Effector memory CD4-positive, alpha-beta T cell (primary cell): ENCODE measurements around the gene STX1A.

Experiments
- DNase-seq, 3 donors: peaks; one replicate each; pipeline ENCODE4 v3.0.0-alpha.2; 2020
- H3K27ac ChIP-seq: 2 replicates; pipeline ENCODE4 v1.7.0; 2013; ENCODE audit warnings: mild to moderate bottlenecking, low read length, moderate library complexity; ENCODE audit not compliant: insufficient read depth, poor library complexity, severe bottlenecking
- H3K27me3 ChIP-seq: replicated peaks from 2 replicates; pipeline ENCODE4 v1.7.0; 2013; ENCODE audit warnings: mild to moderate bottlenecking, low read length; ENCODE audit not compliant: insufficient read depth, control insufficient read depth, poor library complexity, severe bottlenecking
- H3K36me3 ChIP-seq: 2 replicates; pipeline ENCODE4 v1.7.0; 2013; ENCODE audit warnings: mild to moderate bottlenecking, low read length, moderate library complexity; ENCODE audit not compliant: control insufficient read depth, insufficient read depth
- H3K4me1 ChIP-seq: 2 replicates; pipeline ENCODE4 v1.7.0; 2013; ENCODE audit warnings: low read length, mild to moderate bottlenecking; ENCODE audit not compliant: control insufficient read depth, insufficient read depth, poor library complexity, severe bottlenecking
- H3K4me3 ChIP-seq: 2 replicates; pipeline ENCODE4 v1.7.0; 2013; ENCODE audit warnings: low read length, low read depth, mild to moderate bottlenecking; ENCODE audit not compliant: insufficient read depth, poor library complexity, severe bottlenecking
- H3K9me3 ChIP-seq: 2 replicates; pipeline ENCODE4 v1.7.0; 2013; ENCODE audit warnings: mild to moderate bottlenecking, low read length, moderate library complexity; ENCODE audit not compliant: control insufficient read depth

STX1A gene

DNA sequence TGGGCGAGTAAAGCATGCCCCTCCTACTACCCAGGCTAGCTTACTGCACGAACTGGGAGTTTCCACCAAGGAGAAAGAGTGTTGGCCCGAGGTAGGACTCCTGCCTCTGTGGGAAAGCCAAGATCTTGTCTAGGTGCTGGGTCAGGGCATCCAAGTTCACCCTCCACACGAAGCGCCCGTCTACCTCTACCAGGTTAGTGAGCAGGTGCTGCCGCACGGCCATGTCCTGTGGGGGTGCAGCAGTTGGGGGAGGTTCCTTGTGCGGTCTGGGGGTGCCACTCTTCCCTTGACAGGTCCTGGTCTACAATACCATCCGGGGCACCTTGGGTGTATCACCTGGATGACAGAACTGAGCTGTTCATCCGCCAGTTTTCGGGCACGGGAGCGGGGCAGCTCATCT lies 17.4 kb upstream of the STX1A start:
- no peak for DNase-seq
- Histone ChIP-seq H3K9me3 (no peaks in the 10 kb centered on the region), H3K36me3 (no peaks in the 10 kb centered on the region), H3K27ac (no peak overlapping the region), H3K27me3 (no peaks in the 10 kb centered on the region), H3K4me1 (peaks cover 21% of the 10 kb centered on the region), H3K4me3 (no peak overlapping the region)

DNA sequence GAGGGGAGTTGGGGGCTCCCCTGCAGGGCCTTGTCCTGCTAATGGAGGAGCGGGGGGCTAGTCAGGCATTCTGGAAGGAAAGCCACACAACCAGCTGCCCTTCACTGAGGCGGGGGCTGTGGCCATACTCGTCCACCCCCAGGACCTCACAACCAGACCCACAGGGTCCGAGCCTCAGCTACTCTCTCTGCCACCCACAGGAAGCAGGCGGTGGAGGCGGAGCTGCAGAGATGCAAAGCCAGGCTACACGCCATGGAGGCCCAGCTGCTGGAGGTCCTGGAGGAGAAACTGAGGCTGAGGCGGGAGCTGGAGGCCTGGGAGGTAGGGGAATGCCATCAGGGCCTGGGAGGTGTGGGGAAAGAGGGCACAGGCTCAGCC lies 16.0 kb upstream of the STX1A start:
- H3K4me1 ChIP-seq: peaks cover 21% of the 10 kb centered on the region
- no peaks in the 10 kb centered on the region for H3K9me3 ChIP-seq
- no peak overlapping the region for H3K27ac ChIP-seq
- no peaks in the 10 kb centered on the region for H3K36me3 ChIP-seq
- no peaks in the 10 kb centered on the region for H3K27me3 ChIP-seq
- no peak for DNase-seq
- H3K4me3 ChIP-seq: no peak overlapping the region

- no peaks in the 10 kb centered on the region for H3K9me3 ChIP-seq
- peak; percentile 69 to 73 (median 70) for DNase-seq
- H3K27ac ChIP-seq: peak overlapping the region; percentile 29
- H3K4me3 ChIP-seq: no peak overlapping the region
- no peaks in the 10 kb centered on the region for H3K36me3 ChIP-seq
- H3K27me3 ChIP-seq: no peaks in the 10 kb centered on the region
- H3K4me1 ChIP-seq: peaks cover 21% of the 10 kb centered on the region
Measured at GRCh38 chr7:73734619-73735527, 15.4 kb upstream of the STX1A start.

DNA sequence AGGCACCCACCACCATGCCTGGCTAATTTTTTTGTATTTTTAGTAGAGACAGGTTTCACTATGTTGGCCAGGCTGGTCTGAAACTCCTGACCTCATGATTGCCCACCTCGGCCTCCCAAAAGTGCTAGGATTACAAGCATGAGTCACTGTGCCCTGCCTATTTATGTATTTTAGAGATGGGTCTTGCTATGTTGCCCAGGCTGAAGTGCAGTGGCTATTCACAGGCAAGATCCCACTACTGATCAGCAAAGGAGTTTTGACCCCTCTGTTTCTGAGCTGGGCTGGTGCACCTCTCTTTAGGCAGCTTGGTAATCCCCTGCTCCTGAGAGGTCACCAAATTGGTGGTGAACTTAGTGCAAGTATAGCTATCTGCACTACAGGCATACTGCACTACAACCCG lies 12.9 kb upstream of the STX1A start:
- no peak overlapping the region for H3K27ac ChIP-seq
- DNase-seq: no peak
- no peaks in the 10 kb centered on the region for H3K36me3 ChIP-seq
- peaks cover 9% of the 10 kb centered on the region for H3K4me1 ChIP-seq
- H3K4me3 ChIP-seq: no peak overlapping the region
- H3K9me3 ChIP-seq: no peaks in the 10 kb centered on the region
- H3K27me3 ChIP-seq: no peaks in the 10 kb centered on the region

GRCh38 chr7:73730485-73730884 lies 11.0 kb upstream of the STX1A start:
- DNase-seq: no peak
- Histone ChIP-seq H3K4me1 (peaks cover 7% of the 10 kb centered on the region), H3K27ac (no peak overlapping the region), H3K9me3 (no peaks in the 10 kb centered on the region), H3K36me3 (no peaks in the 10 kb centered on the region), H3K4me3 (no peak overlapping the region), H3K27me3 (no peaks in the 10 kb centered on the region)

DNA sequence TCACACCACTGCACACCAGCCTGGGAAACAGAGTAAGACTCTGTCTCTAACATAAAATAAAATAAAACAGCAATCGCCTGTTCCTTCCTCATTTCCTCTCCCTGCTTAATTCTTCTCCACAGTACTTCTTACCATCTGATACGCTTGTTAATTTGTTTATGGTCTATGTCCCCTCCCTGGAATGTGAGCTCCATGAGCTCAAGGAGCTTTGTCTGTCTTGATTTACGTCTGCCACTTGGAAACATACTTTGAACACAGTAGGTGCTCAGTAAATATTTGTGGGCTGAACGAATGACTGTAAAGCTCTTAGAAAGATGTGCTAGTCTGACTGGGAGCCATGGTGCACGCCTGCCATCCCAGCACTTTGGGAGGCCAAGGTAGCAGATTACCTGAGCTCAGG lies 9.1 kb upstream of the STX1A start:
- H3K4me3 ChIP-seq: no peak overlapping the region
- DNase-seq: no peak

GRCh38 chr7:73727952-73728351 lies 8.5 kb upstream of the STX1A start:
- no peaks in the 10 kb centered on the region for H3K9me3 ChIP-seq
- no peaks in the 10 kb centered on the region for H3K27me3 ChIP-seq
- DNase-seq: no peak
- no peak overlapping the region for H3K27ac ChIP-seq
- no peaks in the 10 kb centered on the region for H3K36me3 ChIP-seq
- no peak overlapping the region for H3K4me3 ChIP-seq
- H3K4me1 ChIP-seq: no peaks in the 10 kb centered on the region

More for the DNA sequence above, 9.1 kb upstream of the STX1A start:
- Histone ChIP-seq H3K9me3 (no peaks in the 10 kb centered on the region), H3K27ac (no peak overlapping the region), H3K36me3 (no peaks in the 10 kb centered on the region), H3K27me3 (no peaks in the 10 kb centered on the region), H3K4me1 (no peaks in the 10 kb centered on the region)

DNA sequence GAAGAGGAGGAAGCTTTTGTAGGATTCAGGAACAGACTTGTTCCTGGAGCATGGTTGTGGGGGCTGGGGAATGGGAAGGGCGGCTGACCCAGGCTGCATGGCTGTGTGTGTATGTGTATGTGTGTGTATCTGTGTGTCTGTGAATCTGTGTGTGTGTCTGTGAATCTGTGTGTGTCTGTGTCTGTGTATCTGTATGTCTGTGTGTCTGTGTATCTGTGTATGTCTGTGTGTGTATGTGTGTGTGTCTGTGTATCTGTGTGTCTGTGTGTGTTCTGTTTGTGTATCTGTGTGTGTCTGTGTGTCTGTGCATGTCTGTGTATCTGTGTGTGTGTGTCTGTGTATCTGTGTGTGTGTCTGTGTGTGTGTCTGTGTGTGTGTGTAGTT lies 6.6 kb upstream of the STX1A start:
- H3K4me3 ChIP-seq: no peak overlapping the region
- H3K9me3 ChIP-seq: no peaks in the 10 kb centered on the region
- H3K36me3 ChIP-seq: no peaks in the 10 kb centered on the region
- H3K4me1 ChIP-seq: no peaks in the 10 kb centered on the region
- H3K27me3 ChIP-seq: no peaks in the 10 kb centered on the region
- no peak overlapping the region for H3K27ac ChIP-seq
- DNase-seq: no peak

DNA sequence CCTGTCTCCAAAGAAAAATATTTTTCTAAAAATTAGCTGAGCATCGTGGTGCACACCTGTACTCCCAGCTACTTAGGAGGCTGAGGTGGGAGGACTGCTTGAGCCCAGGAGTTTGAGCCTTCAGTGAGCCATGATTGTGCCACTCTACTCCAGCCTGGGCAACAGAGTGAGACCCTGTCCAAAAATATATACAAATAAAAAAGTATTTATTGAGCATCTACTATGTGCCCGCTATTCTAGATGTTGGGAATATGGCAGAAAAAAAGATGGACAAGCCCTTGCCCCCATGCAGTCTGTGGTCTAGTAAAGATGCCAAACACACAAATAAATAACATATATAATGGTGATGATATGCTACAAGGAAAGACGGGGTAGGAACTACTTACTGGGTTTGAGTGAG lies 4.3 kb upstream of the STX1A start:
- H3K4me3 ChIP-seq: no peak overlapping the region
- H3K27ac ChIP-seq: no peak overlapping the region
- no peaks in the 10 kb centered on the region for H3K36me3 ChIP-seq
- no peaks in the 10 kb centered on the region for H3K27me3 ChIP-seq
- DNase-seq: no peak
- peaks cover 7% of the 10 kb centered on the region for H3K4me1 ChIP-seq
- no peaks in the 10 kb centered on the region for H3K9me3 ChIP-seq

- no peaks in the 10 kb centered on the region for H3K36me3 ChIP-seq
- H3K27ac ChIP-seq: no peak overlapping the region
- H3K4me1 ChIP-seq: peaks cover 17% of the 10 kb centered on the region
- H3K9me3 ChIP-seq: no peaks in the 10 kb centered on the region
- H3K27me3 ChIP-seq: no peaks in the 10 kb centered on the region
- H3K4me3 ChIP-seq: no peak overlapping the region
- DNase-seq: no peak
Measured at GRCh38 chr7:73722785-73723184, 3.3 kb upstream of the STX1A start.
